Ovary (tissue), 3 donors: Measurements from ENCODE around the gene SEC14L6.

ENCODE experiments used
- CTCF ChIP-seq, 3 donors: fragments of 450-650 bp in 2 of 3; fragments of 200-600 bp in 1 of 3; IDR thresholded peaks; one replicate each; pipeline versions ENCODE4 v1.5.1 to v1.8.0; 2016 to 2022; ENCODE audit warnings: antibody characterized with exemption in 3 of 3, mild to moderate bottlenecking in 1 of 3
- POLR2A ChIP-seq: fragments of 450-650 bp; IDR thresholded peaks from one replicate; pipeline ENCODE4 v1.6.1; 2017; ENCODE audit warnings: antibody characterized with exemption, mild to moderate bottlenecking, moderate library complexity
- donor health status: DM: no; HTN: no; CAD: no.

GRCh38 chr22:30511911-30512310 is 34.6 kb downstream of the SEC14L6 start:
- TF ChIP-seq CTCF (IDR thresholded peaks at IDR 0.05) (no peak), POLR2A (no peak)
